CD1c-positive myeloid dendritic cell (primary cell): ENCODE results near the gene GARIN5A.
A peak's percentile ranks its signal among the peaks of the same experiment; 100 is the strongest.
"Not testable (repeated sequence)": the region's sequence is repeated elsewhere in the genome, so short reads cannot be mapped to it uniquely, and the experiment has no call there.

Experiments used
- DNase-seq: peaks from one replicate; pipeline ENCODE4 v3.0.0-alpha.2; 2016; ENCODE audit errors: extremely low spot score

The GARIN5A gene

DNA sequence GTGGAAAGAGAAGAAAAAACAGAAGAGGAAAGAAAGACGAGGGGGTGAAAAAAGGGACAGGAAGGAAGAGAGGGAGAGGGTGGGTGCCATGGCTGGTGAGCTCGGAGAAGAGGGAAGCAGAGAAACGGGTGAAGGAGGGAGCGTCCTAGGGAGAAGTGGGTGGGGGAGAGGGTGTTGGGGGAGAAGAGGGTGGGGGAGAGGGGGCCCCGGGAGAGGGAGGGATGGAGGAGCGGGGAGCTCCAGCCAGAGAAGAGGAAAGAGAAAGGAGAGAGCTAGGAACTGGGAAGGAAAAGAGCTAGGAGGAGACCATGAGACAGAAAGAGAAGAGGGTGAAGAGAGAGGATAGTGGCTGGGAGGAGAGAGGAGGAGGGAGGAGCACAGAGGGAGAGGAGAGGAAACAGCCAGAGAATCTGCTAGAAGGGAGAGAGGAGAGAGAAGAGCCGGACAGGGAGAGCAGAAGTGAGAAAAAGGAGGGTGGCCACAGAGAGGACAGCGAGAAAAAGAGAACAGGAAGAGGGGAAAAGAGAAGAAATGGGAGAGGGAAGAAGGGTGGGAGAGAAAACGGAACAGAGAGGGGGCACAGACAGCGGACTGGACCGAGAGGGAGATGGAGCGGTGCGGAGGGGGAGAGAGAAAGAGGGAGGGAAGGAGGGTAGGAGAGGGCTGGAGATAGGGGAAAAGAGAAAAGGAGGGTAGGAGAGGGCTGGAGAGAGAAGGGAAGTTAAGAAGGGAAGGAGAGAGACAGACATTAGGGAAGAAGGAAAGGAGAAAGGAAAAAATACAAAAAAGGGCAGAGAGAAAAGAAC lies 11.9 kb upstream of the GARIN5A start:
- peak; percentile 20 for DNase-seq

DNA sequence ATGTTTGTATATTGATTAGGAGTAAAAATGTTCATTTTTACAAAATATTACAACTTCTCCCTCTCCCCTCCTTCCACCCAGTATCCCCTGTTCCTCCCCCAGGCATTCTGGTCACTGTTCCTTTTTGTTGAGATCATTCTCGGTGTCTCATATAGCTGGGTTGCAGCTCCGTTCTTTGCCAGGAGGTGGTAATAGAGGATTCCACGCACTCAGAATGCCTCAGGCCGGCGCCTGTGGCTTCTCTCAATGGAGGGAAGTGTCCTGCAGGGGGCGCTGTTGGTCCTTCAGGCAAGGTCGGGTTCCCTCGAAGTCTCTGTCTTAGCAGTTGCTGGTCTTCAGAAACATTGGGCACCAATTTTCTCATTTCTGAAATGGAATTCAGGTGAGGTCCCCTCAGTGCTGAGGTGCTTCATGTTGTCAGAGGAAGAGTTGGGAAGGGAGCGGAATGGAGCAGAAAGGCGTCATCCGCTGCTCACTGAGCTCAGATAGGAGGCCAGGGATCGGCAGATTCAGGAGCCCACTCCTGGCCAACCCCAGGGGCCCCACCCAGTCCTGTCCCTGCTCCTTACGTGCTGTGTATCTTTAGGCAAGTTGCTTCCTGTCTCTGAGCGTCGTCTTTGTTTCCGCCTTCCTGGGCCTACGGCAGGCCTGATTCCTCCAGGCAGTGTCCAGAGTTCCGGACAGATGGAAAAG lies 10.3 kb upstream of the GARIN5A start:
- peak; percentile 58 for DNase-seq

DNA sequence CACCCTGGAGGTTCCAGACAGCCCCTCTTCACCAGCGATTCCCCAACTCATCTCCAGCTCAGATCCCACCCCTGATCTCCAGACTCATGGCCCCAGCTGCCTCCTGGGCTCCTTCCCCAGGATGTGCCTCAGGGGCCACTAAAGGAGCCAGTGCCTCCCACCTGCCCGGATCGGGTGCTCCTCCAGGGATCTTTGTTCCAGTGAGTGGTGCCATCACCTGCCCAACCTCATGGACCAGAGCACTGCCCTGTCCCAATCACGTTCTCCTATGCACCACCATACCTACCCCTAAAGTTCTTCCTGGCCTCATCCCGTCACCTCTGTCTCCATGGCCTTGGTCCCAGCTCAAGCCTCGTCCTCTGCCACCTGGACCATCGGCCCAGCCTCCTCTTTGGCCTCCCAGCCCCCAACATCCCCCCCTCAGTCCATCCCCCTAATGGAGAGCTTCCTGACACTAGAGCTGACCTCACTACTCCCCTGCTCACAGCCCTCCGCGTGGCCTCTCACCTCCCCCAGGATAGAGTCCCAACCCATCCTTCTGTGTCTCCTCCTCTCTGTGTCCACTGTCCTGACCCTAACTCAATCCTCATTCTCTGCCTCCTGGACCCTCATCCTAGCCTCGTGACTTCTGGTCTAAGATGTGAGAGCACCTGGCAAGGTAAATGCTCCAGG lies 8.8 kb upstream of the GARIN5A start:
- no peak for DNase-seq

DNA sequence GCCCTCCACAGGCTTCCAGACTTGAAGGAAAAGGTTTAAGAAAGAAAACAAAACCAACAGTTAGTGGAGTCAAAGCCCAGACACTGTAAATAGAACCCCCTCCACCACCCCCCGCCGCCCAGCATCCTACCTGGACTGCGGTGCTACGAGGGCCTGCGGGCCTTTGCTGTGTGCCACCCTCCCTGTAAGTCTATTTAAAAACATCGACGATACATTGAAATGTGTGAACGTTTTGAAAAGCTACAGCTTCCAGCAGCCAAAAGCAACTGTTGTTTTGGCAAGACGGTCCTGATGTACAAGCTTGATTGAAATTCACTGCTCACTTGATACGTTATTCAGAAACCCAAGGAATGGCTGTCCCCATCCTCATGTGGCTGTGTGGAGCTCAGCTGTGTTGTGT lies 6.3 kb upstream of the GARIN5A start:
- DNase-seq = no peak

DNA sequence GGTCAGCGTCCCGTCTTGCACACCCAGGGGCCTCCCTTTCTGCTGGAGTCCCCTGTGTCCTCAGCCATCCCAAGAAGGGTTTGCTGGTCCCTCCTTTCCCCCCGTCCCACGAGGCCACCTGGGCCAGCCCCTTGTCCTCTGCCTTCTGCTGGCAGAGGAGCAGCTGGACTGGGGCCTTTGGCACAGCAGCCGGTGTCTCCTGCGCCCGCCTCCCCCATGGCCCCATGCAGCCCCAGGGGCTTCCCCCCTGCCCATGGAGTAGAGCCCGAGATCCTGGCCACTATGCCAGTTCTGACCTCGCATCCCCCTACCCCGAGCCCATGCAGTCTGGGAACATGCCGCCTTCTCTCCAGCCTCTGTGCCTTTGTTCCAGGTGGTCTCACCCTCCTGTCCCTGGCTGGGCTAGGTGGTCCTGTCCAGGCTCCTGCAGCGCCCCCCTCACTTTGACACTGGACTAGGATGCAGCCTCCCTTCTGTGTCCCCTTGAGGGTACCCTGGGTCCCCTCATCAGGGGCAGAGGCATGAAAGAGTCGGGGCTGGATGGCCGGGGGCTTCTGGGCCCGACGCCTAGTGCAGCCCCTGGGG lies 5.7 kb upstream of the GARIN5A start:
- DNase-seq = no peak

DNA sequence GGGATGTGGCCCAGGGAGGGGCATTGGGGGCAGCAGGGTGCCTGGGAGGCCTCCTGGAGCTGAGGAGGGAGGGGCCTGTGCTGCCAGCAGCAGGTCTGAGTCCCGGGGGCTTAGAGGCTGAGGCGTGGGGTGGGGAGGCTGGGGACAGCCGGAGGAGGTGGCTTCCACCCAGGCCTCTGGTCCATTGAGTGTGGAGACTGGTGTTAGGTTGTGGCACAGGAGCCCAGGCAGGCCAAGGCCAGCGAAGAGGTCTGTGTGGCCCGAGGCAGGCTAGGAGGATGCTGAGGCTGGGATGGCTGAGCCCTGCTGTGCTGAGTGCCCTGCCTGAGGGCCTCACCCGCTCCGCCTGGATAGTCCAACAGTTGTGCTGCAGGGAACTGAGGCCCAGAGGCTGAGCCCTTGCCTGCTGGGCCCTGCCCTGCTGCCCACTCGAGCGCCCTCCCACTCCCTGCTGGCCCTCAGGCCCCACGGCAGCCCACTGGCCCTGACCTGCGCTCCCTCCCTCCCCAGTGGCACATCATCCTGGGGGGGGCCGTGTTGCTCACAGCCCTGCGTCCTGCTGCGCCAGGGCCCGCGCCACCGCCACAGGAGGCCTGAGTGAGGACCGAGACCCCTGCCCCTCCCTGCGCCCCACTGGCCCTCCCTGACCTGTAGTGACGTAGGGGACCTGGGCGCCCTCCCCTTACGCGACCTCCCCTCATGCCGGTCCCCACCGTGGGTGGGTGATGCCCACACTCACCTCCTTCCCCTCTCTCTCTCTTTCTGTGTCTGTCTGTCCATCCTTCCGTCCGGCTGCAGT lies 4.9 kb upstream of the GARIN5A start:
- DNase-seq = no peak

DNA sequence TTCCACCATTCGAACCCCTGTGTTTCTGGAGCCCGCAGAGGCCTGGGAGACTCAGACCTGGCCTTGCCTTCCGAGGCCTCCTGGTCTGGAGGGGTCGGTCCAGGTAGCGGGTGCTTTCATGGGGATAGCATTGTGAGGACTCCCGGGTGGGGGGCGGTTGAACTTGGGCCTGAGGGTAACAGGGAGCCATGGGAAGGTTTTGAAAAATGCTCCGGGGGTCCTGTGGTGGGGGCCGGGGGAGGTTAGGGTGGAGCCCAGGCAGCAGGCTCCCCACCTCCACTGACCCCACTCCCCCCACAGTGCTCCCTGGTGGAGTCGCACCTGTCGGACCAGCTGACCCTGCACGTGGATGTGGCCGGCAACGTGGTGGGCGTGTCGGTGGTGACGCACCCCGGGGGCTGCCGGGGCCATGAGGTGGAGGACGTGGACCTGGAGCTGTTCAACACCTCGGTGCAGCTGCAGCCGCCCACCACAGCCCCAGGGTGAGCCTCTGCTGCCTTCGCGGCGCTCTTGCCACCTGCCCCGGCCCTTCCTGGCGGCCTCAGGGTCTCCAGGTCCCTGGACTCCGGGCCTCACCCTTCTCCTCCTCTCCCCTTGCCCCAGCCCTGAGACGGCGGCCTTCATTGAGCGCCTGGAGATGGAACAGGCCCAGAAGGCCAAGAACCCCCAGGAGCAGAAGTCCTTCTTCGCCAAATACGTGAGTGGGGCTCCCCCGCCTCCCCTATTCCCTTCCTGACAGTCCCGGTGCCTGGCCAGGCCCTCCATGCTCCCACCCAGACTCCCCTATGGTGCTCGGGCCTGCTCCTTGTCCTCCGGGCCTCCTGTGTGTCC lies 3.8 kb upstream of the GARIN5A start:
- no peak for DNase-seq

DNA sequence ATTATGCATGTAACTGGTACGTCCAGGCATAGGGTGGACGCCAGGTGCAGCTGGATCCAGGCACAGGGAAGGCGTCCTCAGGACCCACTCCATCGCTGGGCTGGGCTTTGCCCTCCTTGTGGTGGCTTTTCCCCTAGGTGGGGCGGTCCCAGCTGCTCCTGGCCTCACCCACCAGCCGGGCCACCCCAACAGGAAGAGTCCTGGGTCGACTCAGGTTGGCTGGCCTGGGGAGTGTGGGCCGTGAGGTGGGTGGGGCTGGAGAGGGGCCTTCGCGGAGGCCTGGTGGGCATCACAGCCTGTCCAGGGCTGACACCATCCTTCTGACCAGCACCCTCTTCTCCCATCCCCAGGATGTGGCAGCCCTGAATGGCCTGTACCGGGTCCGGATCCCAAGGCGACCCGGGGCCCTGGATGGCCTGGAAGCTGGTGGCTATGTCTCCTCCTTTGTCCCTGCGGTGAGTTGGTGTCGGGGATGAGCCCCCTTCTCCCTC lies 3.2 kb upstream of the GARIN5A start:
- no peak for DNase-seq

DNA sequence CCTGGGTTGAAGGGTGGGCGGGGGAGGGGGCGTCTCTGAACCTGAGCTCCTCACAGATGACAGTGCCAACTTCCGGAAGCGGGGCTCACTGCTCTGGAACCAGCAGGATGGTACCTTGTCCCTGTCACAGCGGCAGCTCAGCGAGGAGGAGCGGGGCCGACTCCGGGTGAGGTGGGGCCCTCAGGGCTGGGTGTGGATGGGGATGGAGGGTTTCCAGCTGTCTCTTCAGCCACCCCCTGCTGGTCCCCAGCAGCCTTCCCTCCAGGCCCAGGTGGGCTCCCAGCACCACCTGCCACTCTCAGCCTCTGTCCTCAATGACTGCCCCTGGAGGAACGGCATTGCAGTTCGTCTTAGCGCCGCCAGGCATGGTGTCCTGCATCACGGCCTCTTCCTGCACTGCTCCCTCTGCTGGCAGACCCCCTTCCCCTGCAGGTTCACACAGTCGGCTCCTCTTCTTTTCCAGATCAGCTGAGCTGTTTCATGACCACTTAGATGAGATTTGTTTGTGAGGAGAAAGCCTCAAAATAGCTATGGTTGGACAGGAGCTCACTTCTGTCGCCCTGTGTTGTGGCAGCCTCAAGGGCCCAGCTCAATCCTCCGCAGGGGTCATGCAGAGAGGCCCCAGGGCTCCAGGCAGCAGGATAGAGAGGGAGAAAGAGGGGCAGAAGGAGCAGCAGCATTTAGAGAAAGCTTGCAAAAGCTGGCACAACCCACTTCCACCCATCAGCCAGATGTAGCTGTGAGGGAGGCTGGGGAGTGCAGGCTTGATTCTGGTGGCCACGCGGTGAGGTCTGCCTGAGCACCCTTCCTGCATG lies 2.5 kb upstream of the GARIN5A start:
- DNase-seq = no peak

DNA sequence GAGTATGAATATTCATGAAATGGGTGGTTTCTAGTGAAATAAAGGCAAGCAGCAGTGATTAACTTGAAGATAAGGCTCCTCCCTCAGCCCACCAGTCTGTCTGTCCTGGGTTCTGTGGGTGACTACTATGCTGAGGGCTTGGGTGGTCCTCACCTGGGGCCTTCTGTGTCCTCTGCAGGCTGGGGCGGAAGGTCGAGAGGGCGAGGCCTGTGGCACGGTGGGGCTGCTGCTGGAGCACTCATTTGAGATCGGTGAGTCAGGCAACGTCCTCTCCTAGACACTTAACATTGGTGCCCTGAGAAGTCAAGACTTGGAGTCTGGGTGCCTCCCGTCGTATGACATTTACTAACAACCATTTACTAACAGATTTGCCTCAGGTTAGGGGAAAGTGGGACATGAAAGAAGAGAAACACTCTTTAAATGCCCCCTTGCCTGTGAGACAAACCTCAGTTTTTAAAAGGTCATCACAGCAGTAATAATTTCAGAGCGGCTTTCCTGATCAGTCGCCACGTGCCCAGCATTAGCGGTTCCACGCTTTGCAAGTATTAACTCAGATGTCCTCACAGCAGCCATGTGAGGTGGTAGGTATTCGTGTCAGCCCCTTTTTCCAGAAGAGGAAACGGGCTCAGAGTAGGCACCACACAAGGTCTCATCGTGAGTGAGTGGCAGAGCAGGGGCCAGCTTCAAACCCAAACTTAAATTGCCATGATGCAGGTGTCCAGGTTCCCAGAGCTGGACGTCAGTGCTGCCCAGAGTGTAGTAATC lies 1.3 kb upstream of the GARIN5A start:
- no peak for DNase-seq

DNA sequence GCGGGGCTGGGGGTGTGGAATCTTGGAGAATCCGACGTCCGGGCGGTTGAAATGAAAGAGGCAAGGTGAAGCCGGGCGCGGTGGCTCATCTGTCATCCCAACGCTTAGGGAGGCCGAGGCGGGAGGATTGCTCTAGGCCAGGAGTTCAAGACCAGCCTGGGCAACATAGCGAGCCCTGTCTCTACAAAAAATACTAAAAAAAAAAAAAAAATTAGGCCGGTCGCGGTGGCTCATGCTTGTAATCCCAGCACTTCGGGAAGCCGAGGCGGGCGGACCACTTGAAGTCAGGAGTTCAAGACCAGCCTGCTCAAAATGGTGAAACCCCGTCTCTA lies 225 bp upstream of the GARIN5A start:
- no peak for DNase-seq

DNA sequence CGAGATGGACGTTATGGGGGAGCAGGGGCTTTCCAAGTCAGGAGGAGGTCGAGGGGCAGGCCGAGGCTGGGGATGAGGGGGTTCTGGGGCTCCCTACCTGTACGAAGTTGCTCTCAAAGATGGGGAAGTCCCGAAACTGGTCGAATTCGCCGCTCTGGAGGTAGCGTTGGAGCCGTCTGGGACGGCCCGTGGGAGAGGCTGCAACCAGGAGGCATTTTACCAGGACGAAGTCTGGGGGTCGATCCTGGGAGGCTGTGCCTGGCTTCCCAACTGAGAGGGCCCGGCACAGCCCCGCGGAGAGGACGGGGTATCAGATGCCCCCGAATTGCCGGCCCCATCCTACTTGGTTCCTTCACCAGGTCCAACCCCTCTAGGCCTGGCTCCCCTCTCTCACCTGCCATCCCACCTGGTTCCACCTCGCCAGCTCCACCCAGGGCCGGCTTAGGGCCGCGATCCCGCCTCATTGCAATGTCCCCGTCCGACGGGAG lies 868 bp downstream of the GARIN5A start:
- no peak for DNase-seq

DNA sequence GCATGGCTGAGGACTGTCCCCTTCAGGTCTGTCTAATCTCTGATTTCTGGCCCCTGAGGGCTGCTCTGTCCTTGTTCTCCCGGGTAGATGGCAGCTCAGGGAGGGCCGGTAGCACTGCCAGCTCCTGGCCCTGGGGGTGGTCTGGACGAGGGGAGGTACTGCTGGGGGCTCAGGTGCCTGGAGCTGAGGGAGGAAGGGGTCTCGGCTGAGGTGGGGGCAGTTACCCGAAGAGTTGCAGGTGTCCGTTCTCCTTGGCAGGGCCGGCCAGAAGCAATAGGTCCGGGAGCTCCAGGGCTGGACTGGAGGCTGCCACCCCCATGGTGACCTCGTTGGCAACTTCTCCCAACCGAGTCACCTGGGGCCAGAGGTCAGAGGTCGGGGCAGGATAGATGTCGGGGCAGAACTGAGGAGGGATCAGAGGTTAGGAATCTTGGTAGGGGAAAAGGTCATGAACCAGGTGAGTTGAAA lies 1.5 kb downstream of the GARIN5A start:
- DNase-seq = no peak

DNA sequence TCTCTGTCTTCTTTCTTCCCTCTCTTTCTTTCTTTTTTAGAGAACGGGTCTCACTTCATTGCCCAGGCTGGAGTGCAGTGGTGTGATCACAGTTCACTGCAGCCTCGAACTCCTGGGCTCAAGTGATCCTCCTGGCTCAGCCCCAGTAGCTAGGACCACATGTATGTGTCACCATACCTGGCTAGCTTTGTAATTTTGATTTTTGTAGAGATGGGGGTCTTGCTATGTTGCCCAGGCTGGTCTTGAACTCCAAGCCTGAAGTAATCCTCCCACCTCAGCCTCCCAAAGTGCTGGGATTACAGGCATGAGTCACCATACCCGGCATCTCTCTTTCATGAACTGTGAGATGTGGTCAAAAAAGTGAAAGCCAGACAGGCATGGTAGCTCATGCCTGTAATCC lies 3.3 kb downstream of the GARIN5A start:
- not testable (repeated sequence) for DNase-seq

DNA sequence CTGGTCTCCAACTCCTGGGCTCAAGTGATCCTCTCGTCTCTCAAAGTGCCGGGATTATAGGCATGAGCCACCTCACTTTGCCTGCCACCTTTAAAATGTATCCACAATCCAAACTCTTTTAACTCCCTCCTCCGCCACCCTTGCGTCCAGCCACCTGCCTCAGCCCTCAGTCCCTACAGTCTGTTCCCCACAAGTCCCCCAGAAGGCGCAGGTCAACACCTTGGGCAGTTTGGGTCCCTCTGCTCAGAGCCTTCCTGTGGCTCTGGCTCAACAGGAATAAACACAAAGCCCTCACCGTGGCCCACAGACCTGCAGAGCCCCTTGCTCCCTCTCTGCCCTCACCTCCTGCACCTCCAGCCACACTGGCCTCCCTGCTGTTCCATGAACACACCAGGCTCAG lies 7.8 kb downstream of the GARIN5A start:
- DNase-seq = no peak

DNA sequence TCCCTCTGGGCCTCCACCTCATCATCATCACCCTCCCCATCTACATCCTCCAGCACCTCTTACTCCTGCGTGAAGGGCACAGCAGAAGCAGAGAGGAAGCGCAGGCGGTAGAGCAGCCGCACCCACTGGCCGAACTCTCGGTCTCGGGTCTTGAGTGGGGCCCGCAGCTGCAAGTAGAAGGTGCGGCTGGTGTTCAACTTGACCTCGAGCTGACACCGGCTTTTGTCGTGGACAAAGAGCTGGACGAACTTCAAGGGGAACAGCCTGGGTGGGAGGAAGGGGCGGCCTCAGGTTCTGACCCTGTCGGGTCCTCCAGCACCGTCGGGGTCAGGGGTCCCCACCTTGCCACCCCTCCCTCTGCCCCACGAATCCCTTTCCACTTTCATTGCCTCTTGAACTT lies 9.1 kb downstream of the GARIN5A start:
- DNase-seq = no peak

DNA sequence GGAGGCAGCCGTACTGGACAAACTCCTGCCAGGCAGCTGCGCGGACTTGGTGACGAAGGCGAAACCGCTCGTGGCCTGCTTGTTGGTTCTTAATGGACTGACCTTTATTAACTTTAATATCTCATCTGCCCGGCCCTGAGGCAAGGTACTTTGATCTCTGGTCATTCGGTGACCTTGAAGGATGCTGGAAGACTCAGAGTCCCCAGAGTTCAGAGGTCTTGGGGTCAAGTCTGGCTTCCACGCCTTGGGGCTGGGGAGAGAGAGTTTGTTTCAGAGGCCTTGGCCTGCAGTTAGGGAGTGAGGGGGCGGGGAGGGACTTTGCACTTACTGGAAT lies 10.0 kb downstream of the GARIN5A start:
- no peak for DNase-seq

DNA sequence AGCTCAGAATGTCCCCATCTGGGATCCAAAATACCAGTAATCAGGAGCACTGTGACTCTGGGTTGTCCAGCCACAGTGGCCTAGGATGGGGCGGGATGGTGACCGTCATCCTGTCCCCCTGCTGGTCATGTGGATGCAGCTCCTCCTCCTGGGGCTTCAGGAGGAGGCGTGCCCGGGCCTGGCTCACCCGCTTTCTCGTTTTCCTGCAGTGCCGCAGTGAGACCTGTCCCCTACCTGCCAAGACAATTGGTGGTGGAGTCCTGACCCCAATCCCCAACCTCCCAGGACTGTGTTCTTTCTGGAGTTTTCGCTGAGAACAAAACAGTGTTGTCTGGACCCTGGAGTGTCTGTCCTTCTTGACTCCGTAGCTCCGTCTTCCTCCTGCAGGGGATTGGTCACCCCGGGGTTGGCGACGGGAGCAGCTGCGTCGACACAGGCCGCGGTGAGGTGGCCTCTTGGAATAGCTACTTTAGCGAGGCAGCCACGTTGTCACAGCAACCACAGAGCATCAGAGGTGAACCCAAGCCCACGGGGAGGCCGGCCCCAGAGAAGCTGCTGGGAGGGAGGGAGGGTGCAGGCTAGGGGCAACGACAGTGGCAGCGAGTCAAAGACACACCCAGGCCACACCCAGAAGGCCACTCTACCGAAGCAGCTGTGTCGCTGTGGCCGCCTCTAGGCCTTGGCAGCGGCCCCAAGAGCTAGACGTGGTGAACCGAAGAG lies 10.5 kb downstream of the GARIN5A start:
- no peak for DNase-seq
